GM19463 (cell line): ENCODE results near the gene HOXC4.

ENCODE experiments used
- ATAC-seq: cut with Tn5 transposase; IDR thresholded peaks from one replicate; pipeline ENCODE4 v1.9.1; 2021; ENCODE audit warnings: mild to moderate bottlenecking, moderate library complexity; ENCODE audit not compliant: unreplicated experiment

HOXC4 gene

DNA sequence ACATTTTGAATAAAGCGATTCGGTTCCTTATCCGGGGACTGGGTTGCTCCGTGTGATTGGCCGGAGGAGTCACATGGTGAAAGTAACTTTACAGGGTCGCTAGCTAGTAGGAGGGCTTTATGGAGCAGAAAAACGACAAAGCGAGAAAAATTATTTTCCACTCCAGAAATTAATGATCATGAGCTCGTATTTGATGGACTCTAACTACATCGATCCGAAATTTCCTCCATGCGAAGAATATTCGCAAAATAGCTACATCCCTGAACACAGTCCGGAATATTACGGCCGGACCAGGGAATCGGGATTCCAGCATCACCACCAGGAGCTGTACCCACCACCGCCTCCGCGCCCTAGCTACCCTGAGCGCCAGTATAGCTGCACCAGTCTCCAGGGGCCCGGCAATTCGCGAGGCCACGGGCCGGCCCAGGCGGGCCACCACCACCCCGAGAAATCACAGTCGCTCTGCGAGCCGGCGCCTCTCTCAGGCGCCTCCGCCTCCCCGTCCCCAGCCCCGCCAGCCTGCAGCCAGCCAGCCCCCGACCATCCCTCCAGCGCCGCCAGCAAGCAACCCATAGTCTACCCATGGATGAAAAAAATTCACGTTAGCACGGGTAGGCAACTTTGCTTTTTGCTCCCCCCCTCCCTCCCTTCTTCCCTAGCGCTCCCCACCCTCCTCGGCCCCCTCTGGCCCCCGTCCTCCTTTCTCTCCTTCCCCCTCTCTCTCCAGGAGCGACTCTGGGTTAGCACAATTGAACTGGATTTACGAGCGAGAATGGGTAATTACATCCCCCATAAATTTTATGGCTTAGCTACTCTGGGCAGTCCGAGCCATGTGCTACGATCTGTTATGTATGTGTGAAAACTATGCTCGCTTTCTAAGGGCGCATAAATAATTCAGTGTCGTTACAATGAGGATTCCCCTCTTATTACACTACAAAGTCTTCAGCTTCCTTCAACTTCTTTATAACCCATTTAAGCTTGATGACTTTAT lies at the start of gene HOXC4:
HOXC4 (plus strand) TSS at position 85 of the 991 bp plus-strand sequence; CDS start at position 173, 88 bp downstream.
- peak; percentile 39 for ATAC-seq

DNA sequence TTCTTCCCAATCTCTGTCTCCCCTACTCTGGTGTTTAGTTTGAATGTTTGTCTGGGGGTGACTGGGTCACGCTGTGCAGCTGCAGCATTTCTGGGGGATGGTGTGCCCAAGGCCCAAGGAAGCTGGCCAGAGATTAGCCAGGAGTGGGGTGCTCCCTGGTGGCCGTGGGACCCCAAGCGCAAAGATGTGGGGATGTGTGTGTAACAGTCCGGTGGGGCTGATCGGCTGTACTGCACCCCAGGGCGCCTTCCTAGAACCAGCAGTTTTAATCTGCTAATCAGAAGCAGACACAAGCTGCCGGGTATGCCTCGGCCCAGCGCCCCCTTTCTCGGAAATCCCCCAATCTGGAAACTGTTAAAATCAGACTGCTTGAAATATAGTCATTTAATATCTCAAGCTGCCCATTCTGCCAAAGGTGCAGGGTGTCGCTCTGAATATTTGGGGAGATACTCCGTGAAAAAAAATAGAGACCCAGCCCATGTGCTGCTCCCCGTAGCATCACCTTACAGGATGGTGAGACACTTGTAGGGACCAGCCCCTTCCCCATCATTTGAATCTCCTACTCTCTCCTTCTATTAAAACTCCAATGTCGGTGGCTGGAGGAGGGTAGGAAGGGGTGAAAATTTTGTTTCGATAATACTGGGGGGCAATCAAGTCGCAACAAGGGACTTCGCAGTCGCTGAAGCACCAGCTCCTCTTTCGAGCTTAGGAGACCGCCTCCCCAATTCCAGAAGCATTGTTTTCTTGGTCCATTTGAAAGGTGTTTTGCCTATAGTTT lies 49.4 kb upstream of the HOXC4 start:
- ATAC-seq = no peak

DNA sequence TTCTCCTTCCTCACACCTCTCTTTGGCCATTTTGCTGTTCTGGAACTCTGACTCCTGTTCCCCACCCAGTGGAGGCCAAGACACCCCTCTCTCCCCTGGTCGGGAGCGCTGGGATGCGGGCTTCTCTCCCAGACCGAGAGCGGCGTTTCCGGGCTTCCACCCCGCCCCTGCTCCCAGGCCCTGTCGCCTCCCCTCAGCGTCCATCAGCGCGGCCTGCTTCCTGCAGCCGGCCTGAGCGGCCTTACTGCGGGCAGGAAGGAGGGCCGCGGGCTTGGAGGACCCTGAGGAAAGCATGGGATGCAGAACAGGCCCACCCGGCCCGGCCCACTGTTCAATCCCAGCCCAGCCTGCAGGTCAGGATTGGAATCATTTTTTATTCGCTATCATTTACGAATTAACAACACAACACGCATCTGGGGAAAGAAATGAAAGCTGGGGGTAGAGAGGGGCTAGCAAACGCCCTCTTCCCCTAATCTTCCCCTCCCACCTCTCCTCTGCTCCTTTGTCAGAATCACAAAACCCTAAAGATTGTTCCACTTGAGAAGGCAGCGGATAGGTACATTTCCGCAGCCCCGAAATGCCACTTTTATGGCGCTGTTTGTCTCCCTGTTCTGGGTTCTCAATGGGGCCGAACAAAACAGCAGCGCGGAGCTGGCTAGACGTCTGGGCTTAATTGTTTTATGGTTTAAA lies 48.6 kb upstream of the HOXC4 start:
- no peak for ATAC-seq

DNA sequence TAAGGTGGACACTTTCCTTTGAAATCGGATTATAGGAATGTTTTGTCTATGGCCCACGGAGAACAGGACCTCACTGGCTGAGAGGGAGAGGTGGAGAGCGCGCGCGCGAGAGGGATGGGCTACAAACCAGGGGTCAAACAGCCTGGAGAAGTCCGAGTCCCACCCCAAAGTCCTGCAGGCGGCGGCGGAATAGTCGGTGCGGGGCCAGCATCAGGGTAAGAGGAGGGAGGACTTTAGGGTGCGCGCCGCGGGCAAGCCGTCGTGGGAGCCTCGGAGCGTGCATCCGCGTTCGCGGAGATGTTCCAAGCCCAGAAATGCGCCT lies 48.1 kb upstream of the HOXC4 start:
- no peak for ATAC-seq

DNA sequence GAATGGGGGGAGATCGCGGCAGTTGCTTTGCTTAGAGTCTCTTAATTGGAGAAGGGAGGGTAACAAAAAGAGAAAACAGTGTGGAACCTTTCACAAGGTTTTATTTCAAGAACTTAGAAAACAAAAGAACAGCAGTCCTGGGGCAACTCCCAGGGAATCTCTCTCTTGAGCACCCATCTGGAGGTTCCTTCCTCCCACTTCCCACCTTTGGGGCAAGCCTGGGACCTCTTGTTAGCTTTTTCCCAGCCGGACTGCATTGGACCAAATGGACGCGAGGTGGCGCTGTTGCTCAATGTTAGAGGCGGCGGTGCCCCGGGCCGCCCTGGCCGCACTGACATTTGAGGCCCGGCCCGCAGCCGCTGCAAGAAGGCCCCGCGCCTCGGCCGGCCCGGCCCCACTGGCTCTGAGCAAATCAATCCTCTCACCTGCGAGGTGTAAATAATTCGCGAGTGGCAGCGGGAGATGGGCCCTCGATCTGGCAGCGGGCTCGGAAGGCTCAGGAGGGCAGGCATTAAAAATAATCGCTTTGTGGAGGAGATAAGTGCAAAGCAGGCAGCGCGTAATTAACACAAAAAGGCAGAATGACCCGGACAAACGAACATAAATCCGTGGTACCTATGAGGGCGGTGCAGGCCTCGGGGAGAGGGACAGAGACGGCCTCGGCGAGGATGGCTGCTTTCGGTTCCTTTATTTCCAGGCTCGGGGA lies 47.6 kb upstream of the HOXC4 start:
- ATAC-seq = peak; percentile 63

DNA sequence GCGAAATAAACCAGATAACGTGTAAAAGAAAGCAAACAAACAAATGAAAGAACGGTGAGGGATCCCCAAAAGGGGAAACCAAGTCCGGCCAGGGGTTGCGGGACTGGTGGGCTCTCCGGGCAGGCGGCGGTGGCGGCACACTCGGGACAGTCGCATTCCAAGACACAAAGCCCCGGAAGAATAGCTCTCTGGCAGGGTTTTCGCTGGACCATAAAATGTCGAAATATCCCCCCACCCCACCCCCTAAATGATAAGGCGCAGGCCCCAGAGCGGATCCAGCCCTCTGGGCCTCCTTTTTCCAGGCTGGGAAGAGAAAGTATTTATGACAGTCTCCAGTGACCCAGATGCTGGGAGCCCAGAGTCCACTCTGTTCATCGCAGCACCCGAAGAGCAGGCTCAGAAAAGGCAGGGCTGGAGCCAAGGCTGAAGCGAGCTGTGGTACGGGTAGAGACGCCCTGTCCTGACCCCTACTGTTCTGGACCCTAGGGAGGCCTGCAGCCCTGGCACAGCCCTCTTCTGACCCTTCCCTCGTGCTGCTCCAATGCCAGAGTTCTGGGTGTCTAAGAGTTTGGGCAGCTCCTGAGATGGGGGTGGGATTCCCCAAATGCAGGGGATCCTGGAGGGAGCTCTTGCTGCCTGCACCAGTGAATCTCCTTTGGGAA lies 46.9 kb upstream of the HOXC4 start:
- no peak for ATAC-seq

DNA sequence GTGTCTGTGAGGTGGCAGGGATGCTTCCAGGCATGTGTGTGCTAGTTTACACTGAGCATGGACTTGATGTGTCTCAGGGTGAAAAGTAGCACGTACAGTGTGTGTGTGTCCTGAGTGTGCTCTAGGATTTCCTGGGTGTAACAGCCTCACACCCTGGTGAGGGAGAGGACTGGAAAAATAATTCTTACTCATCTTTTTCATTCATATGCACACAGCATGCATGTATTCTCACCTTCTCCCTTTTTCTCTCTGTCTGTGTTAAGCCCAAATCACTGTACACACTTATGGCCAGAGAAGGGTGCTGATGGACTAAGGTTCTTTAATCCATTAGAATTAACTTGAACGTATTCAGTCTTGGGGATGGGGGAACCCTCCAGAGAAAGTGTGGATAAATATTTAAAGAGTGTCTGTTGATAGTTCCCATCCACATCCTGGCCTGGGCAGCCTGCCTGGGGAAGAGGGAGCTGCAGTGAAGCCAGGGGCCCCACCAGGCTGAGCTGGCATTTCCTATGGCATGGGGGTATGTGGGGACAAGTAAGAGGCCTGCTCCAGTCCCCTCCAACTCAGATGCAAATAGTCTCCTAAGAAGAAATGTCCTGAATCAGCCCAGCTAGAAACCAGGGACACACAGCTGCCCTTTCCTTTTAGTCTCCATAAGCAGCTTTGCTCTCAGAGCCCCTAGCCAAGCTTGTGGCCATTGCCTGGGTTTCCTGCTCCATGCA lies 45.9 kb upstream of the HOXC4 start:
- no peak for ATAC-seq

DNA sequence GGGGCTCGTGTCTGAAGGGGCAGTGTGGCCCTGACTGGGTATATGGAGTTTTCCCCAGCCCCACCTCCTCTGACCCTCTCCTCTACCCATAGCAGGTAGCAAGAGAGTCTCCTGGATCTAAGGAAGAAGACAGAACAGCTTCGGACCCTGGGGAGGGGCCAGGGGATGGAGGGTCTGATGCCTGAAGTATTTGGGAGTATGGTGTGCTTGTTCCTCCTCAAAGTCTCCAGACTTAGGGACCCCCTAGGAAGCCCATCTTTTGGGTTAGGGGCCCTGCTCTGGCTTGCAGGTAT lies 45.4 kb upstream of the HOXC4 start:
- no peak for ATAC-seq

DNA sequence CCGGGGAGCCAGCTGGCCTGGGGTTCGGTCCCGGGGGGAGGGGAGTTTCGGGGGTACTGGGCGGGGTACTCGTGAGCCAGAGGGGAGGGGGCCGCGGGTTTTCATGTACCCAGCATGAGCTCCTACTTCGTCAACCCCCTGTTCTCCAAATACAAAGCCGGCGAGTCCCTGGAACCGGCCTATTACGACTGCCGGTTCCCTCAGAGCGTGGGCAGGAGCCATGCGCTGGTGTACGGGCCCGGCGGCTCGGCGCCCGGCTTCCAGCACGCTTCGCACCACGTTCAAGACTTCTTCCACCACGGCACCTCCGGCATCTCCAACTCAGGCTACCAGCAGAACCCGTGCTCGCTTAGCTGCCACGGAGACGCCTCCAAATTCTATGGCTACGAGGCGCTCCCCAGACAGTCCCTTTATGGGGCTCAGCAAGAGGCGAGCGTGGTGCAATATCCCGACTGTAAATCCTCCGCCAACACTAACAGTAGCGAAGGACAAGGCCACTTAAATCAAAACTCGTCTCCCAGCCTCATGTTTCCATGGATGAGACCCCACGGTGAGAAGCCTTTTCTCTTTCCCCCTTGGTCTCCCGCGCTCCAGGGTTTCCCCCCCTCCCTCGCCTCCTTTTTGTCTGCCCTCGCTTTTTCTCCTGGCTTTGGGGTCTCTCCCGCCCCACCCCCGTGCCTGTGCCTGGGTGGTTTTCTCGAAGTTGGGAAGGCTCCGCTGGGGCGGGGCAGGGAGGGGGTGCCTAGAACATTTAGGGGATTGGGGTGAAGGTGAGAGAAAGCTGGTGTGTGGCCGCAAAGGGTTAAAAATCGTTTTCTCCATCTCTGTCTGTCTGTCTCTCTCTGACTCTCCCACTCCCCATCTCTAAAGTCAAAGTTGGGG lies 44.2 kb upstream of the HOXC4 start:
- no peak for ATAC-seq

DNA sequence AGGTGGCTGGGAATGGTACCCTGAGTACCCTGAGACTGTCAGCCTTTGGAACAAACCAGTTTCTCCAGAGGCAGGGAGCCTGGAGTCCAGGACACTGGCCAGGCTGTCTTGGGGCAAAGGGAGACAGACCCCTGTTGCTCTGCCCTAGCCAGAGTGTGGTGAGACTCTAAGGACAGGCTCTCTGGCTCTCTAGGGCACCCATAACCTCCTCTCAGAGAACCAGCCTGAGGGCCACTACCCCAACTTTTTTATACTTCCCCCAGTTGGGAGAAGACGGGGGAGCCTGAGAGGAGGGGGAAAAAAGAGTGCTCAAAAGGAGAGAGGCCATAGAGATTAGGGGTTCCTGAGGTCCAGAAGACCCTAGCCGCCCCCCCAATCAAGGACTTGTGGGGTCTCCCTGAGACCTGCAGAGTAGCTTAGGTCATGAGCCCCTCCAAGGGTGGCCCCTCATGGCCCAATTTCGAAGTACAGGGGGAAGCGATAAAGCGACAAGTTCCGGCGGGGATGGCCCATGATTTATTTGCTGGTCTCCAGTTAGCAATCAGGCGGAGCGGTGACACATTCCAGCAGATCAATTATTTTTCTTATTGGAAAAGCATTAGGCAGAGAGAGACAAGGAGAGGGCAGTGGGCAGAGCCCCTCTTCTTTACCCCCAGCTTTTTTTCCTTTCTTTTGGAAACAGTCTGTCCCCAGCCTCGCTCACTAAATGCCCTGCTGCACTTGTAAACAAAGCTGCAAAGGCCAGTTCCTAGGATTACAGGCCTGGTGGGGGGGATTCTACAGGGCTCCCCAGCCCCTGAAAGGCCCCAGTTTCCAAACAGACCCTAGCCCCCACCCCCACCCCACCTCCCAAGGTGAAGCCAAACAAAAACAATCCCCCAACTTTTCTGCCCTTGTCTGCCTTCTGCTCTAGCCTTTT lies 43.3 kb upstream of the HOXC4 start:
- ATAC-seq = no peak

DNA sequence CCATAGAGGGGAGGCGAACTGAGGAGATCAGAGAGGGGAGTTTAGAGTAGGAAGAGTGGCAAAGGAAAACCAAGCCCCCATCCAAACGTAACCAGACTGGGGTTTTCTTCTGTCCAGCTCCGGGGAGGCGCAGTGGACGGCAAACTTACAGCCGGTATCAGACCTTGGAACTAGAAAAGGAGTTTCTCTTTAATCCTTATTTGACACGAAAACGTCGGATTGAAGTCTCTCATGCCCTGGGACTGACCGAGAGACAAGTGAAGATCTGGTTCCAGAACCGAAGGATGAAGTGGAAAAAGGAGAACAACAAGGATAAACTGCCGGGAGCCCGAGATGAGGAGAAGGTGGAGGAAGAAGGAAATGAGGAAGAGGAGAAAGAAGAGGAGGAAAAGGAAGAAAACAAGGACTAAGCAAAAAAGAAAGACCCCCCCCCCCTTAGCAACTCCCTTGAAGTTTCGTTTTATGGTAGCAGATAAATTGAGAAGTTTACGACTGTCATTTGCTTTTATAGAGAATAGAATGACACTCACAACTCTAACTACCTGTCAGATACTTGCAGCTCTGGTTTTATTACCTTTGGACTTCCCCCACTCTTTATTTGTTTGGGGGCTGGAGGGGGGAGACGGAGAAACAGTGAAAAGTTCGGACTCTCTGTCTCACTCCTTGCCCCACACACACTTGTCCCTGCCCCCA lies 42.5 kb upstream of the HOXC4 start:
- ATAC-seq = no peak

DNA sequence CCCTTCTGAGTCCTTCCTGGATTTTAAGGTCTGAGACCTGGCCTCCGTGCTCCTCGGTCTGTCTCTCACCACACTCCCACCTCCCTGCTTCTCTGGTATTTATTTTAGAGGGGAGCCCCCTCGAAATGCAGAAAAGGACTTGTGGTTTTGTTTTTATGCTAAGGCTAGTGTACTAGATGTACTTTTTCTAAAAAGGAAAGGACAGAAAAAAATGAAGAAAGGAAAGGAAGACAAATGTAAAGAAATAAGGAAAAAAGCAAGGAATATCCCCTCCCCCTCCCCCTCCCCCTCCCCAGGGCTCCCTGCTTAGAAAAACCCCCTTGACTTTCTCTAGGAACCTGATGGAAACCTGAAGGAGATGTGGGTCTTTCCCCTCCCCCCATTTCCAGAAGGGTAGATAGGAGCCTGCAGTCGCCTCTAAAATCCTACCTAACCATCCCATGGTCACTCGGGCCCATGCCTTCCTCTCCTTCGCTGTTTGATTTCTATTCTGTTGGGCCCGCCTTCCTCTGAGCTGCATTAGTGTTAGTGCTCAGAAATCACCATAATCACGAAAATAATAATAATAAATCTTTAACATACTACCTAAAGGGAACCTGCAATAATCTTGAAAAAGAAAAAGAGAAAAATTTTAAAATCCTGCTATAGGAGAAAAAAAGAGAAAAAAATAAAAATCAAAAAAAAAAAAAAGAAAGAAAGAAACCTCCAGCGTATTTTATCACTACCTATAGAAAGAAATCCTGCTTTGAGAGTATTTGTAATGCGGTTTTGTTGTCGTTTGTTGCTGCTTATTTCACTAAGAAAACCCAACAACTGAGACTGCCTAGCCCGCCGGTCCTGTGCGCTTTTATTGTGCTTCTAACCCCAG lies 41.7 kb upstream of the HOXC4 start:
- ATAC-seq = no peak

DNA sequence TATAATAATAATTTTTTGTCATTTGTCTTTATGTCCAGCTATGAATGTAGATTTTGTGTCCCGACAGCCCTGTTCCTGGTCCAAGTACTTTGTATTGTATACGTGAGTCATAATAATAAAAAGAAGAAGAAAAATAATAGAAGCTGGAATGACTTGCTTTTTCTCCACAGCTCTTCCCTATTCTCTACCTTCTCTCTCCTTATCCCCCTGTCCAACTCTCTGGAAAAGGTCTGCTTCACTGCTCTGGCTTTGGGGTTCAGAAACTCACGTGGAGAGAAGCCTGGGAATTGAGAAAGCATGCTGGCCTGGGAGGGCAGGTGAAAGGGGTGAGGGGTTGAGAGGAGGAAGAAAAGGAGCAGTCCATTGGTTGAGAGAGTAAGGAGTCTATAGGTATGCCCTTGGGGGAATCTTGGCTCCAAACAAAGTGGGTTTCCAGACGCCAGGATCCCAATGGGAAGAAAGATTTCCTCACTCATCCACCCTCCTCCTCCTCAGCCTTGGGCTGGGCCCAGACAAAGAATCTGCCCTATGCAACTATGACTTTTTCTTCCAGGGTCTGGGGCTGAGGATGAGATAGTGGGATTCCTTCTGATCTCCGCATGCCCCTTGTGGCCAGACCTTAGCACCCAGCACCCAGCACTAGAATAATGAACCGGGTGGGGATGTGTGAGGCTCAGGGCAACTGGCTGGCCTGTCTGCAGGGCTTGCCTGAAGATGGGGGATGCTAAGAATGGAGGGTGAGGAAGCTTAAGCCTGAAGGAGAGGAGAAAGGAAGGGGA lies 40.8 kb upstream of the HOXC4 start:
- no peak for ATAC-seq

DNA sequence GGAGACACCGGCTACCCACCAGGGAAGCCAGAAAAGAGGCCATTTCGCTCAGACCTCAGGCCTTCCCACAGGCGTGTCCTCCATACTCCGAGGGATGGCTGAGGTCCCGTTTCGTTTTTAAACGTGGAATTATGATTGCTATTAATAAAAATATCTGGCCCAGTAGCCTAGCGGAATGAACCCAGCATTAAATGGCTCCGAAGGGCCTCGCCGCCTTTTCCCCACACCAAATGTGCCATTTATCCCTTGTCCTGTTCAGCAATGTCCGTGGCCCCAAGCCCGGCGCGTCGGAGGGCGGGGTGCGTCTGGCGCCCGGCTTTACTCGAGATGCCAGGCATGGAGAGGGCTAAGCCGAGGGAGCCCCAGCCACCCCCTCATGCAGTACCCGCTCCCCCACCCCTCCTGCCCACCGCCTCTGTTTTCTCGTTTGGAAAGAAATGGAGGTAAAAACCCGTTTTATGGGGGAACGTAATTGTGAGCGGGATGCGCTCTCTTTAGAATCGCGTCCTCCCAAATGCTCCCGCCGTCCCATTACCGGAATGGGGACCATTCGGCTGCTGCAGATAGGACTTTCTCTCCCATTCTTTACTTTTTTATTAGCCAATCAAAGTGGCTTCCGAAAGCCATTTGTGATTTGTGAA lies 39.1 kb upstream of the HOXC4 start:
- ATAC-seq = no peak
